ENCODE results near the gene NMT2. TPM values are rescaled to one million over a fixed set of nuclear protein-coding genes. Genes with fewer than 3 reads are reported as not detected.

NMT2 gene
- total RNA-seq, 1 experiment from 2014 or later: 11.8 TPM

DNA sequence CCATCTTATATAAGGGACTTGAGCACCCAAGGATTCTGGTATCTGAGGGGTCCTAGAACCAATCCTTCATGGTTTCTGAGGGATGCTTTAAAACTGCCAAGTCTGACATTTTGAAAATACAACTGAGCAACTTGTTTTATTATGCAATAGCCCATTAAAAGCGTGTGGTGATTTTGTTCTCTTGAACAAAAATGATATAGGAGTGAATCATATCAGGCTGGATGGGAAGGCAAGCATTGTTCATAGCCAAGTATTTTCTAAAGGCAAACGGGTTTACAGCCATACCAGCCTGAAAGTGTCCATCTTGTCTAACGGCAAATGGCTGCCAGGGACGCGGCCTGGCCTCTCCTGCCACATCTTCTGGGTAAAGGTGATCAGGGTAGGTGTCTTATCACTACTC lies 48.0 kb downstream of the NMT2 start:
- no peak overlapping the region for H2BK5ac ChIP-seq (ENCODE audit: insufficient read length, low read length)
- no peak overlapping the region for H3K56ac ChIP-seq (ENCODE audit: insufficient read length, low read depth, low read length)
- H3K79me1 ChIP-seq (ENCODE audit: insufficient read depth, low read depth, low read length, poor library complexity, severe bottlenecking): no peaks in the 10 kb centered on the region
- no peak overlapping the region for H2BK120ac ChIP-seq (ENCODE audit: low read depth, low read length, poor library complexity, severe bottlenecking)
- H4K8ac ChIP-seq (replicated peaks; ENCODE audit: insufficient read length, low read depth, low read length): no peak overlapping the region
- H2AFZ ChIP-seq (ENCODE audit: low read length): no peak overlapping the region
- Mint-ChIP-seq H3K27ac (no peak overlapping the region), H3K4me3 (no peak overlapping the region), H3K36me3 (ENCODE audit: insufficient read depth in 1 of 3, low read depth in 3 of 3) (peaks cover 5 to 26% (median 8%) of the 10 kb centered on the region in 3 experiments; a peak in 5 of 7 replicates), H3K4me1 (no peaks in the 10 kb centered on the region), H3K27me3 (ENCODE audit: low read depth) (no peaks in the 10 kb centered on the region), H3K9me3 (peaks cover 0 to 3% of the 10 kb centered on the region in 2 experiments; a peak in 1 of 5 replicates)
- H3K9me3 ChIP-seq (ENCODE audit: control insufficient read depth, low read depth, low read length): no peaks in the 10 kb centered on the region
- DNase-seq: no peak
- no peaks in the 10 kb centered on the region for H3K79me2 ChIP-seq (ENCODE audit: insufficient read depth, low read length)
- H3K27me3 ChIP-seq (ENCODE audit: insufficient read depth, low read length): no peaks in the 10 kb centered on the region
- H3K4ac ChIP-seq (ENCODE audit: low read depth, low read length): no peak overlapping the region
- no peak overlapping the region for H3K27ac ChIP-seq (ENCODE audit: insufficient read length, low read depth, low read length)
- H3K9ac ChIP-seq (ENCODE audit: extremely low read depth, insufficient read length, low read length): no peak overlapping the region
- H2BK20ac ChIP-seq (ENCODE audit: low read depth, low read length, poor library complexity, severe bottlenecking): no peak overlapping the region
- H3K4me2 ChIP-seq (ENCODE audit: insufficient read depth, insufficient read length, low read length): no peak overlapping the region
- no peak overlapping the region for H3K23ac ChIP-seq (ENCODE audit: insufficient read length, low read depth, low read length)
- TF ChIP-seq, protein P1, sequence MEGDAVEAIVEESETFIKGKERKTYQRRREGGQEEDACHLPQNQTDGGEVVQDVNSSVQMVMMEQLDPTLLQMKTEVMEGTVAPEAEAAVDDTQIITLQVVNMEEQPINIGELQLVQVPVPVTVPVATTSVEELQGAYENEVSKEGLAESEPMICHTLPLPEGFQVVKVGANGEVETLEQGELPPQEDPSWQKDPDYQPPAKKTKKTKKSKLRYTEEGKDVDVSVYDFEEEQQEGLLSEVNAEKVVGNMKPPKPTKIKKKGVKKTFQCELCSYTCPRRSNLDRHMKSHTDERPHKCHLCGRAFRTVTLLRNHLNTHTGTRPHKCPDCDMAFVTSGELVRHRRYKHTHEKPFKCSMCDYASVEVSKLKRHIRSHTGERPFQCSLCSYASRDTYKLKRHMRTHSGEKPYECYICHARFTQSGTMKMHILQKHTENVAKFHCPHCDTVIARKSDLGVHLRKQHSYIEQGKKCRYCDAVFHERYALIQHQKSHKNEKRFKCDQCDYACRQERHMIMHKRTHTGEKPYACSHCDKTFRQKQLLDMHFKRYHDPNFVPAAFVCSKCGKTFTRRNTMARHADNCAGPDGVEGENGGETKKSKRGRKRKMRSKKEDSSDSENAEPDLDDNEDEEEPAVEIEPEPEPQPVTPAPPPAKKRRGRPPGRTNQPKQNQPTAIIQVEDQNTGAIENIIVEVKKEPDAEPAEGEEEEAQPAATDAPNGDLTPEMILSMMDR (conservative IDR thresholded peaks at IDR 0.05): no peak
- no CpG with 5 or more reads among the region's 5 CpGs for WGBS (ENCODE audit: extremely low coverage, insufficient read length, low lambda C conversion rate)
- H3K4me1 ChIP-seq (ENCODE audit: insufficient read depth, low read length): no peaks in the 10 kb centered on the region
- H4K5ac ChIP-seq (ENCODE audit: insufficient read length, low read depth, low read length): no peak overlapping the region
- H2AK5ac ChIP-seq (ENCODE audit: insufficient read length, low read length): no peak overlapping the region
- no peak overlapping the region for H3T11ph ChIP-seq (ENCODE audit: low read length)
- no peak overlapping the region for H3K18ac ChIP-seq (ENCODE audit: insufficient read length, low read depth, low read length)
- H4K91ac ChIP-seq (ENCODE audit: insufficient read length, low read depth, low read length): no peak overlapping the region
- H2BK15ac ChIP-seq (ENCODE audit: low read depth, low read length): no peak overlapping the region
- no peaks in the 10 kb centered on the region for H3K23me2 ChIP-seq (ENCODE audit: insufficient read length, low read depth, low read length, poor library complexity, severe bottlenecking)
- no peak overlapping the region for H2BK12ac ChIP-seq (ENCODE audit: insufficient read length, low read depth, low read length)
- no peak overlapping the region for H3K14ac ChIP-seq (ENCODE audit: insufficient read depth, low read length)
- no peaks in the 10 kb centered on the region for H4K20me1 ChIP-seq (ENCODE audit: control insufficient read depth, insufficient read depth, insufficient read length)
